Kidney (tissue), 14 donors: ENCODE results near the gene FCAR. TPM values are rescaled to one million over a fixed set of nuclear protein-coding genes. Genes with fewer than 3 reads are reported as not detected.
"Not testable (repeated sequence)": the region's sequence is repeated elsewhere in the genome, so short reads cannot be mapped to it uniquely, and the experiment has no call there.

ENCODE experiments used
- DNase-seq, 5 donors: peaks; one replicate each; pipeline ENCODE4 v3.0.0-alpha.2; 2013 to 2020
- FAIRE-seq: peaks from 2 replicates; lab custom pipeline; 2012; peaks lifted over from hg19 to GRCh38; lab: Jason Lieb, UNC
- H3K27ac ChIP-seq, 2 donors: one replicate each; pipeline ENCODE4 v1.7.0; 2013; ENCODE audit warnings: low read depth in 2 of 2, low read length in 2 of 2, inconsistent platforms in 1 of 2
- H3K27me3 ChIP-seq: one replicate; pipeline ENCODE4 v1.7.1; 2013; ENCODE audit warnings: low read length, inconsistent platforms; ENCODE audit not compliant: control insufficient read depth, insufficient read depth
- H3K36me3 ChIP-seq, 3 donors: one replicate each; pipeline versions ENCODE4 v1.7.0 to v1.7.1; 2013; ENCODE audit warnings: low read length in 3 of 3, control low read depth in 1 of 3, inconsistent platforms in 1 of 3; ENCODE audit not compliant: insufficient read depth in 3 of 3, control insufficient read depth in 2 of 3
- H3K4me1 ChIP-seq, 3 donors: one replicate each; pipeline versions ENCODE4 v1.7.0 to v1.7.1; 2013; ENCODE audit warnings: low read length in 3 of 3, inconsistent platforms in 1 of 3, low read depth in 1 of 3; ENCODE audit not compliant: control insufficient read depth in 2 of 3, insufficient read depth in 2 of 3
- H3K4me3 ChIP-seq, 3 donors: one replicate each; pipeline versions ENCODE4 v1.7.0 to v1.8.1; 2013; ENCODE audit warnings: low read length in 3 of 3, control low read depth in 1 of 3, inconsistent platforms in 1 of 3
- H3K9ac ChIP-seq, 3 donors: one replicate each; pipeline versions ENCODE4 v1.7.0 to v1.7.1; 2013; ENCODE audit warnings: low read length in 3 of 3, control low read depth in 1 of 3, inconsistent platforms in 1 of 3
- H3K9me3 ChIP-seq, 3 donors: one replicate each; pipeline versions ENCODE4 v1.7.0 to v1.7.1; 2013; ENCODE audit warnings: low read length in 3 of 3, control low read depth in 1 of 3, inconsistent platforms in 1 of 3; ENCODE audit not compliant: control insufficient read depth in 2 of 3, insufficient read depth in 1 of 3
- intact Hi-C: fragments of 100-400 bp; cut with DNase I; formaldehyde crosslinking; loops from one replicate; pipeline ENCODE4 v1.11.1; 2022
- polyA plus RNA-seq: library from polyadenylated mRNA; stranded (reverse); fragments of 350-450 nt; fragmentation: Illumina TruSeq; extraction: RNeasy Lipid Tissue Mini Kit (QIAGEN cat#74804); gene quantifications from one replicate; pipeline ENCODE4 v1.2.3, GENCODE V29; 2014; ENCODE audit warnings: low read depth, low replicate concordance; ENCODE audit not compliant: insufficient read depth
- total RNA-seq: library from RNA; stranded (reverse); fragmentation: NEBNext Ultra II Directional; extraction: Animal tissue kit (Norgen Biotek cat#: 25700); gene quantifications from one replicate; pipeline ENCODE4 v1.2.1, GENCODE V29; 2021
- TF ChIP-seq, protein P1 (sequence below): IDR thresholded peaks from 3 replicates; pipeline ENCODE4 v1.5.1; 2012; ENCODE audit warnings: mild to moderate bottlenecking, moderate library complexity, borderline replicate concordance; ENCODE audit not compliant: insufficient read depth; ENCODE audit errors: extremely low read depth
- donor health status: control.
- donor health status: control.
- donor health status: control.
- donor health status: control.
- donor health status: control.
- donor health status: DM: yes; HTN: yes; CAD: no.
- donor health status: Normal renal cell carcinoma (clear cell type).

The FCAR gene
- total and polyA plus RNA-seq, 2 donors from 2014 or later: 1.8 TPM; not detected in 1

DNA sequence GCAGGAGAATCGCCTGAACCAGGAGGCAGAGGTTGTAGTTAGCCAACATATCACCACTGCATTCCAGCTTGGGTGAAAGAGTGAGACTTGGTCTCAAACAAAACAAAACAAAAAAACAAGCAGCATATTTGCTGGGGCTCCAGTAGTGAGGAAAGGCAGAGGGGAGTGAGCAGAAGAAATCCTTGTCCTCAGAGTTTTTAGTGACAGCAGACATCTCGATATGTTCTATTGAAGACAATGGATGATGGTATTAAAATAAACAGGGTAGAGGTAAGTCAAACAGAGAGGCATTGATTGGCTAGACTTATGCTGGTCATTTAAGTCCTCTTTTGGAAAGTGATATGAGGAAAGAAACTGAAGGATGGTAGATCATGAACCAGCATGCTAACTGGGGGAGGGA, 54.3 kb downstream of the FCAR start:
- TF ChIP-seq, protein P1, sequence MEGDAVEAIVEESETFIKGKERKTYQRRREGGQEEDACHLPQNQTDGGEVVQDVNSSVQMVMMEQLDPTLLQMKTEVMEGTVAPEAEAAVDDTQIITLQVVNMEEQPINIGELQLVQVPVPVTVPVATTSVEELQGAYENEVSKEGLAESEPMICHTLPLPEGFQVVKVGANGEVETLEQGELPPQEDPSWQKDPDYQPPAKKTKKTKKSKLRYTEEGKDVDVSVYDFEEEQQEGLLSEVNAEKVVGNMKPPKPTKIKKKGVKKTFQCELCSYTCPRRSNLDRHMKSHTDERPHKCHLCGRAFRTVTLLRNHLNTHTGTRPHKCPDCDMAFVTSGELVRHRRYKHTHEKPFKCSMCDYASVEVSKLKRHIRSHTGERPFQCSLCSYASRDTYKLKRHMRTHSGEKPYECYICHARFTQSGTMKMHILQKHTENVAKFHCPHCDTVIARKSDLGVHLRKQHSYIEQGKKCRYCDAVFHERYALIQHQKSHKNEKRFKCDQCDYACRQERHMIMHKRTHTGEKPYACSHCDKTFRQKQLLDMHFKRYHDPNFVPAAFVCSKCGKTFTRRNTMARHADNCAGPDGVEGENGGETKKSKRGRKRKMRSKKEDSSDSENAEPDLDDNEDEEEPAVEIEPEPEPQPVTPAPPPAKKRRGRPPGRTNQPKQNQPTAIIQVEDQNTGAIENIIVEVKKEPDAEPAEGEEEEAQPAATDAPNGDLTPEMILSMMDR: no peak
- no peak overlapping the region for H3K9ac ChIP-seq
- no peak for FAIRE-seq

DNA sequence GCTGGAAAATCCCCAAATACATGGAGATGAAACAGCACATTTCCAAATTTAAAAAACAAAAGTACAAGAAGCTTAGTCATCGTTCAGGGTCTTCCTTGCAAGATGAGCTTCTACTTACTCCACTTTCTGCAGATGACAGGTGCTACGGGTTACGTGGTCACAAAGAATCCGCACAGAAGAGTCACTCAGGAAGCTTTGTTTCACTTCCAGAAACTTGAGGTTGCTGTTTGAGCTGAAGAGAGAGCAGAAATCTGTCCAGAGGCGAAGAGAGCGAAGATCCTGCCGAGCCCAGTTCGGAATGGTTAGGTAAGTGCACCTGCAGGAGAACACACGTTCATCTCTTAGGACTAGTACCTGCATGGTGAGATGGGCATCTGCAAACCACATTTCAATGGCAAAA, 63.9 kb downstream of the FCAR start:
- H3K9me3 ChIP-seq: no peaks in the 10 kb centered on the region
- no peaks in the 10 kb centered on the region for H3K36me3 ChIP-seq
- no peaks in the 10 kb centered on the region for H3K4me1 ChIP-seq
- DNase-seq: no peak
- FAIRE-seq: no peak
- intact Hi-C loops: no loop called here
- TF ChIP-seq, protein P1: no peak
- H3K27ac ChIP-seq: no peak overlapping the region
- H3K27me3 ChIP-seq: no peaks in the 10 kb centered on the region
- H3K4me3 ChIP-seq: no peak overlapping the region
- H3K9ac ChIP-seq: no peak overlapping the region

More for the DNA sequence above, 54.3 kb downstream of the FCAR start:
- Histone ChIP-seq H3K27me3 (no peaks in the 10 kb centered on the region), H3K4me3 (no peak overlapping the region), H3K27ac (no peak overlapping the region), H3K36me3 (no peaks in the 10 kb centered on the region), H3K4me1 (no peaks in the 10 kb centered on the region), H3K9me3 (peaks cover 0 to 12% (median 0%) of the 10 kb centered on the region in 3 donors)
- DNase-seq: no peak
- intact Hi-C loops: no loop called here

DNA sequence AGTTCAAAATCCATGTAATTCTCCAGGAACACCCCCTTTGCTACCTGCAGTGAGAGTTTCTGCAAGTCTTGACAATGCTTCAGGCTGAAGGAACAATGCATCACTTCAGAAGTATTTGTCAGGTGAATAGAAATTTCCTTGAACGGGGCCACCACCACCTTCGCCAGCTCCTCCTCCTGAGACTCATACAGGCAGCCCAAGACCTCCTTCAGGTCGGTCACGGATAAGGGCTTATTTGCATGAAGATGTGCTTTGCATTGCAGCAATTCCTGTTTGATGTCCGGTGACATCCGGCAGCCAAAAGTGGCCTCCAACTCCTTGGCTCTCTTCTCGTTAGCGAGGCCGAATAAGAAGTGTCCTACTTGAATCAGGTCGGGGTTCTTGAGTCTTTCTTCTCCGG, 64.9 kb downstream of the FCAR start:
- Histone ChIP-seq H3K4me3 (no peak overlapping the region), H3K36me3 (no peaks in the 10 kb centered on the region), H3K27me3 (no peaks in the 10 kb centered on the region), H3K9ac (no peak overlapping the region), H3K9me3 (no peaks in the 10 kb centered on the region), H3K27ac (no peak overlapping the region), H3K4me1 (no peaks in the 10 kb centered on the region)
- FAIRE-seq: no peak
- no peak for DNase-seq
- TF ChIP-seq, protein P1: no peak
- intact Hi-C loops: no loop called here

DNA sequence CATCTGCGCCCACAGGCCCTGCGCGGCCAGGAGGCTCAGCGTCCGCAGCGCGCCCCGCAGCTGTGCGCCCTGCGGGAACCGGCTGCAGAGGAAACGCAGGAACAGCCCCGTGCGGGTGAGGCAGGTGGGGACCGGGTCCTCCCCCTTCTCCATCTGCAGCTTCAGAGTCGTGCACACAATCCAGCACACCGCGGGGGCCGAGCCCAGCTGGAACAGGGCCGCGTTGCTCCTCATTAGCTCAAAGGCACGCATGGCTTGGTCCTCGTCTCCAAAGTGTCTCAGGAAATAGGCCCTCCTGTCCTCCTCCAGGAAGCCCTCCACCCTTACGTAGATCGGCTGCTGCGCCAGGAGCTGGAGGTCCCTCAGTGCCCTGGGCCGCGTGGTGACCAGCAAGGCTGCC, 65.5 kb downstream of the FCAR start:
- DNase-seq, intact Hi-C loops, H3K4me1 ChIP-seq, H3K9me3 ChIP-seq, H3K36me3 ChIP-seq, H3K4me3 ChIP-seq, H3K27me3 ChIP-seq, FAIRE-seq, H3K9ac ChIP-seq, H3K27ac ChIP-seq: not testable (repeated sequence)

Other genes with a start within 250 kb of the FCAR start
- gene LILRB1, start 243.8 kb upstream of the FCAR start, total RNA-seq: 10.9 TPM
- 0.41 TPM for gene LILRB1, start 243.8 kb upstream of the FCAR start, polyA plus RNA-seq
- 9.9 TPM for gene LILRB4, start 211.2 kb upstream of the FCAR start, total RNA-seq
- 1.8 TPM for gene LILRB4, start 211.2 kb upstream of the FCAR start, polyA plus RNA-seq
- gene KIR3DL3, start 149.8 kb upstream of the FCAR start, total RNA-seq: not detected
- not detected for gene KIR3DL3, start 149.8 kb upstream of the FCAR start, polyA plus RNA-seq
- gene KIR2DL3, start 135.7 kb upstream of the FCAR start, total RNA-seq: 0.25 TPM
- not detected for gene KIR2DL3, start 135.7 kb upstream of the FCAR start, polyA plus RNA-seq
- gene KIR2DL1, start 104.4 kb upstream of the FCAR start, total RNA-seq: 0.25 TPM
- not detected for gene KIR2DL1, start 104.4 kb upstream of the FCAR start, polyA plus RNA-seq
- 0.25 TPM for gene KIR2DL4, start 70.6 kb upstream of the FCAR start, total RNA-seq
- gene KIR2DL4, start 70.6 kb upstream of the FCAR start, polyA plus RNA-seq: not detected
- 0.25 TPM for gene KIR3DL1, start 57.8 kb upstream of the FCAR start, total RNA-seq
- gene KIR3DL1, start 57.8 kb upstream of the FCAR start, polyA plus RNA-seq: not detected
- not detected for gene KIR2DS4, start 41.6 kb upstream of the FCAR start, total RNA-seq
- gene KIR2DS4, start 41.6 kb upstream of the FCAR start, polyA plus RNA-seq: not detected
- 0.13 TPM for gene KIR3DL2, start 23.8 kb upstream of the FCAR start, total RNA-seq
- gene KIR3DL2, start 23.8 kb upstream of the FCAR start, polyA plus RNA-seq: not detected
- 0.91 TPM for gene NCR1, start 31.9 kb downstream of the FCAR start, total RNA-seq
- not detected for gene NCR1, start 31.9 kb downstream of the FCAR start, polyA plus RNA-seq
- gene NLRP7, start 73.3 kb downstream of the FCAR start, total RNA-seq: 0.16 TPM
- gene NLRP7, start 73.3 kb downstream of the FCAR start, polyA plus RNA-seq: not detected
- gene NLRP2, start 92.1 kb downstream of the FCAR start, total RNA-seq: 34.4 TPM
- 2.2 TPM for gene NLRP2, start 92.1 kb downstream of the FCAR start, polyA plus RNA-seq
- 0.35 TPM for gene GP6, start 164.0 kb downstream of the FCAR start, total RNA-seq
- 0.73 TPM for gene GP6, start 164.0 kb downstream of the FCAR start, polyA plus RNA-seq
- 38.7 TPM for gene RDH13, start 188.9 kb downstream of the FCAR start, total RNA-seq
- gene RDH13, start 188.9 kb downstream of the FCAR start, polyA plus RNA-seq: 24.9 TPM
- gene EPS8L1, start 201.6 kb downstream of the FCAR start, total RNA-seq: 95.0 TPM
- gene EPS8L1, start 201.6 kb downstream of the FCAR start, polyA plus RNA-seq: 45.4 TPM
- gene PPP1R12C, start 243.4 kb downstream of the FCAR start, total RNA-seq: 146 TPM
- gene PPP1R12C, start 243.4 kb downstream of the FCAR start, polyA plus RNA-seq: 89.0 TPM